ENCODE results near the gene WIPF1.

Gene WIPF1

DNA sequence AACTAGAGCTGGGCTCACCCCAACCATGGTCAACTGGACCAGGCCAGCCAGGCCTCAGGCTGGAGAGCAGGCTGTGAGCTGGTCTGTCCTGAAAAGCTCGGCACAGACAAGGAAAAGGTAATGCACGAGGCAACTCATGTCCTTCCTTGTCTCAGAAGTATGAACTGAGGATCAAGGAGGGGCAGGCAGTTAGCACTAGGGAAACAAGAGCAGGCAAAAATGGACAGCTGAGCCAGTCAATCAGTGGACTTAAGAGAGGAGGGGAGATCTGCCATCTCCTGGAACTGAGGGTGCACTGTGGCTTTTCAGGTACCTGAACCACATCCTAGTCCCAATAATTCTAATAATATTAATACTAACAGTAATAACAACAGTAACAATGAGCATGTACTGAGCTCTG is 20.6 kb upstream of the WIPF1 start:
- no peak for DNase-seq (ENCODE audit: low spot score)

DNA sequence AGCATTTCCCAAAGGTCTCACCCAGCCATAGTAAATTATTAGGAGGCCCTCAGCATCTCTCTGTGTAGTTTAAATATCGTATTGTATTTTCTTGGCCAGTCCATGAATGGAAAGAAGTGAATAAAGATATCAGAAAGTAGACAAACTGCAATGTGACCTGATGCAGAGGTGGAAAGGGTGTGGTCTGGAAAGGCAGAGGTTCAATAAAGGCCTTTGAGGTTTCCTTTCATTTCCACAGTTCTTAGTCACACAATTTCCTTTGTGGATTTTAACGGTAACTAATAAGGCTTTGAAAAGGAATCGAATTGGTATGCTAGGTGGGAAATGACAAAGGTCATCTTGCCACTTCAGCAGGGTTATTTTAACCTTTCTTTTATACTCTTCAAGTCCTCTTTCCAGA is 20.1 kb upstream of the WIPF1 start:
- no peak for DNase-seq (ENCODE audit: low spot score)

DNA sequence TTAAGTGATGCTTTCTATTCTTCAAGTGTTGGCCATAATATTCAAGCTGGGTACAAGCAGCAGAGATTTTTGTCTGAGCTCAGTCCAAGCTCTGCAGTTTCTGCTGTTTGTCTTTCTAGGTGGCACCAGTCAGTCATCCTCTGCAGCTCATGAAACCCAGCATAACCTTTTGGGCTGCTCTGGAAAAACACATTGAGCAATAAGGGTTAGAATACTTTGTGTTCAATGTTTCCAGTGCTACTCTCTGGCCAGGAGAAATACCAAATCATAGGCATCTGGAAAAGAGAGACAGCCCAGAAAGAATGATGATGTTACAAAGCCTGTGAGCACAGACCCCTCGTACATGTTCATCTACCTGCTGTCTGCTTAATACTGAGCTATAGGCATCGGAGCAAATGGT is 19.5 kb upstream of the WIPF1 start:
- no peak for DNase-seq (ENCODE audit: low spot score)

DNA sequence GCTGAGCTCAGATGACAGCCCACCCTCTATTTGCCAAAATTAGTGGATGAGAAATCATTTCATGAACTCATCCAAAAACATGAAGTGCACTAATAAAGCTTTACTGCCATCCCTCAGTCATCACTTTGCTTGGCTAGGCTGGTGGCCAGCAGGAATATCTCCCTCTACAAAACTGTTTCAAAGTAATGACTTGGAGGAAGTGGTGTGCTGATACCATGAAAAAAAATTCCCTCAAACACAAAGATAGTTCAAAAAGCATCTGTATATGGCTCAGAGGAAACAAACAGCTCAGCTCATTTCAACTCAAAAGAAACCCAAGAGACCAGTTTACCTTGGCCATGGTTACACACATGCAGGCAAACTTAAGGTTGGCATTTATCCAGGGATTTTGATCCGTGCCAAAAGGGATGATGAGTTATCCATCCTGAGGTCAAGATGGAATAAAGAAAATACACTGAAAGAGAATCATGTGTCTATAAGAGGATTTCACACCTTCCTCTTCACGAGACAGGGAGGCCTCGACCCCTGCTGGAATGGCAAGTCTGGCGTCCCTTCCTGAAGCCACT is 18.4 kb upstream of the WIPF1 start:
- DNase-seq (ENCODE audit: low spot score) = no peak

DNA sequence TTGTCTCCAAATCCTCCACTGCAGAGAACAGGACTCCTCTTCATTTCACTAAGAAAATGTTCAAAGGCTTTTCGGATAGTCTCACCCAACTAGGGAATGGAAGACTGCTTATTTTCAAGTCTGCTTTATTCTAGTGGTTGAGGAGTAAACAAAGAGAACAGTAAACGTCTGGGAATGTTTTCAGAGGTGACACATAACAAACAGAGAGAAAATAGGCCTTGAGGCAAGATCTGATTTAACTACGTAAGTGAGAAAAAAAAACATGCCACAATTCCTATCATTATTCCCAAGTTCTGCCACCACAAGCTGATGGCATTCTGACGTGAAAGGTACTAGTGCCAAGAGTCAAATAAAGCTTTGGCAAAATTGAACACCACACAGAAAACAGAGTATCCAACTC is 16.7 kb upstream of the WIPF1 start:
- no peak for DNase-seq (ENCODE audit: low spot score)

DNA sequence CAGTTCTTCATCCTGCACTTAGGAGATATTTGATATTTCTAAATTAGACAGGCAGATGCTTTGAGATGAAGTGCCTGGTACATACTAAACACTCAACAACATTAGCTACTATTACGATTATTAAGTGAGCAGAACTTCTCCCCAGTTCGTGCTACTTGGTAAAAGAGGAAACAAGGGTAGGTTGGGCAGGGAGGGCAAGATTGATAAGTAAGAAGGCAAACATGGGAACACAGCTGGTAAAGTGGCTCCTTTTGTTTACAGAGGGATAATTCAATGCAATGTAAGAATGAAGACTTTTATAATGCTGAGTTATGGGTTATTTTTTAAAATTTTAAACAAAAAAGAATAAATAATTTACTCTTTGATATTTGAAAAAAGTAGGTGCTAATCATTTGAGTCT is 15.9 kb upstream of the WIPF1 start:
- no peak for DNase-seq (ENCODE audit: low spot score)

DNA sequence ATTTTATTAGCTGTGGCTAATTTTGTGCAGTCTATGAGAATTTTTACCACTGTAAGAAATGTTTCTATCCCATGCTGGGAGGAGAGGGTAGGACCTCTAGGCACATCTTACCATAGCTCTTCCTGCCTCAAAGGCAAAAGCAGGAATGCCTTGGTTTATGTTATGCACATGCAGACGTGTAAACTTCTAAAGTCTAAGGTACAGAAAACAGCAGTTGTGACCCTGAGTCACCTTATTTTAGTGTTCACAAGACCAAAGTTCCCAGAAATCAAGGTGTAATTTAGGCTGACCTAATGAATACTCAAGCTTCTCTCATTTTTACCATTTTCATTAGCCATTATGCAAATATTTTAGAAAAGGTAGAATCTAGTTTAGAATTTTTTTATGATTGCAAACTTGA is 15.4 kb upstream of the WIPF1 start:
- DNase-seq (ENCODE audit: low spot score) = no peak

DNA sequence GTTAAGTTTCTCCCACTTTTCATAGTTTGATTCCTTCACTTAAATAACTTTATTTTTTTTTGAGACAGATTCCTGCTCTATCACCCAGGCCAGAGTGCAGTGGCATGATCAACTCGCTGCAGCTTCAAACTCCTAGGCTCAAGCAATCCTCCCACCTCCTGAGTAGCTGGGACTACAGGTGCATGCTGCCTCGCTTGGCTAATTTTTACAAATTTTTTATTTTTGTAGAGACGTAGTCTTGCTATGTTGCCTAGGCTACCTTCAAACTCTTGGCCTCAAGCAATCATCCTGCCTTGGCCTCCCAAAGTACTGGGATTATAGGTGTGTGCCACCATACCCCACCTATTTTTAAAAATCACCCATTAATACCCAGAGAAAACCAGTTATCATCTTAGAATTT is 14.2 kb upstream of the WIPF1 start:
- no peak for DNase-seq (ENCODE audit: low spot score)

DNA sequence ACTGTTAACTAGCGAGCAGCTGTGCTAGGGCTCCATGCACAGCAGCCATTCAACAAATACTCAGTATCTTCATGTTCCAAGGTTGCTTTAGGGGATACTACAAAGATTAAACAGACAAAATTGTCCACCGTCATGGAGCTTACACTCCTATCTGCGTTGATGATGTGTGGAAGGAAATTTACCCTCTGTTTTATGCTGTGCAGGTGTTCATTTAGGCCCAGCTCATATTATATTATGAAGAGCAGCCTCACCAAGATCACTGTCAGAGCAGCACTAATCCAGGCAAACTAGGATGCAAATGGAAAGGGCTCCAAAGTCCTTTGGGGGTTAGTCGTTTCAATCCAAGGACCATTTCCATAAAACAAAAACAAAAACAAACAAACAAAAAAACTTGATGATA is 13.4 kb upstream of the WIPF1 start:
- no peak for DNase-seq (ENCODE audit: low spot score)

DNA sequence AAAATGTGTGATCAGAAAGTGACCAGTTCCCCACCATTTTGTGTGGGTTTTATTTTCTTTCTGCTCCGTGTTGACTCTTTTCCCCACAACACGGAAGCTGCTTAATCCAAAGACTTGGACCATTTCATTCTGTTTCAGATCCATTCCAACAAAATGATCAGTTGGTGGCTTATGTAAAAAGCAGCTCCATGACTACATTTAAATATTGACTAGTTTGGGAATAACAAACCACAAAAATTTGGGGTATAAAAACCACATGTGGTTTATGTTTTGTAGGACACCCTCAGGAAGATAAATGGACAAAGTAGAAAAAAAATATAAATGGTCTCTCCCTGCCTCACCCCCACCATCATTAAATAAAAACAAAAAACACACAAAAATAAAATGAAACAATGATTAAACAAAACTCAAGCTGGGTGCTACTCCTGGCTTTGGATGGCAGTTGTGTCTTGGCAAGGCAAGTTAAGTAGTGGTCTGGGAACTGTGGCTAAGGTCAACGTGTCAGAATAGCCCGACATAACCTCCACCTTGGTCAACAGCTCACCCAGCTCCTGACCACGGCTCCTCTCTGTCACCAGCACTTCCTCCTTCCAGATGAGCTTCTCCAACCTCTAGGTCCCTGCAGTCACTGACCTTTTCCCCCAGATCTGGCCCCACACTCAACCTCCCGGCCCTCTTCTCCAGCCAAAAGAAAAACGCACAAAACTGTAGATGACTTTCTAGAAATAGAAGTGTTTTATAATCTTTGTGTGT is 12.8 kb upstream of the WIPF1 start:
- no peak for DNase-seq (ENCODE audit: low spot score)

DNA sequence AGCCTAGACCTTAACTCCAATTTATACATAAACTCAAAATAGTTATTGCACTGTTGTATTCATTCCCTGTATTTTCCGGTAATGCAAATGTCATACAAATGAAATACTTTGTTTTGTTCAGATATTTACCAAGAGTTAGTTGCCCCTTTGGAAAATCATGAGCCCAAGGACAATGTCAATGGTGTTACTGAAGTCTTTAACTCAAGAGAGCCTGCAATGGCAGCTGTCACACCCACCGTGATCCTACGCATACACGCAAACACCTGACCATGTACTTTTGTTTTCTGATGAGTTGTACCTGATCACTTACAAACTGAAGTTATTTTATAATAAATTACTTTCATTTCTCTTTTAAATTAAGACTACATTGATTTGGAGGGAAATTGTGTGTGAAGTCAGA is 11.7 kb upstream of the WIPF1 start:
- no peak for DNase-seq (ENCODE audit: low spot score)

DNA sequence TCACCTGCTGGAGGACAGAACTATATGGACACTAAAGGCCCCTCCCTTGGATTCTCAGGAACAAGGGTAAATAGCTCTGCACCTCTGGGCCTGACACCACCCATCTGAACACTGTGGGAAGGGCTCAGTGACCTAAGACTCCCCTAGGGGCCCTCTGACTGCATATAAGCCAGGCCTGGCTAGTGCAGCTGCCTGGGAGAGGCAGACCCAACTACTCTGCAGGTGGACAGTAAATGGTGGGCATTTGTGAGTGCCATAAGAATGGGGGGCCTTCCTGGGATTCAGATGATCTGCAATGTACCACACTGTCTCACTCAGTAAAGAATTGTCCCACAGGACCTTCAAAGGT is 11.2 kb upstream of the WIPF1 start:
- DNase-seq (ENCODE audit: low spot score) = no peak

DNA sequence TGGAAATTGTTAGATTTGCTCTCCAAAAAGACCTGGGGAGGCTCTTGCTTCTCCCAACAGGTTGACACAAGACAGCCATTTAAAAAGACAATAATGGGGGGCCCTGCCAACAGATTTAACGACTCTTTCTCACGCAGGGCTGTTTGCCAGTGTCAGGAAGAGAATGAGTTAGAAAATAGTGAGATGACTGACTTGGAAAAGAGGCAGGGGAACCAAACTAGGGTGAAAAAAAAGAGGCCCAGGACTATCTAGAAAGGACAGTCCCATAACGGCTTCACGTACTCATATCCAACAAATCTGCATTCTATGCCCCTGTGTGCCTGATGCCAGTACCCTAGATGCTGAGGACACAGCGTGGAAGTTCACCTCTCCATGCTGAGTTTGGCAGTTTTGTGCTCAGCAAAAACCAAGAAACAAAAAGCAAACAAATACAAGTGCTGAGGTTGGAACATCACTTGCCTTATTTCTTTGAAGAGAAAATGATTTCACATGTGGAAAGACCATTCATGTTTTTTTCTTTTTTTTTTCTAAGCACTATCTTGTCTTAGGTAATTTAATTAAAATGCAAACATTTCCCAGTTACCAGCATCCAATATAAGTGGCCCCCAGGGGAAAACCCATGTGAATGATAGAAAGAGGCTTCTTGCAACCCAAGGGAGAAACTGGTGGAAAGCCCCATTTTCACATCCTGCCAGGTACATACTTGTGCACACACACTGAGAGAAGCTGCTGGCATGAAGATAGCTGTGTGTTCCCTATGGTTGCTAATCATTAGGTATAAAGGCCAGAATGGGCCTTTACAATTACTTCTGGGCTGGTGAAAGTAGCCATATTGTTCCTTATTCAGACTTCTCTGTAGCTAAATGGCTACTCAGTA is 10.6 kb upstream of the WIPF1 start:
- DNase-seq (ENCODE audit: low spot score) = no peak

DNA sequence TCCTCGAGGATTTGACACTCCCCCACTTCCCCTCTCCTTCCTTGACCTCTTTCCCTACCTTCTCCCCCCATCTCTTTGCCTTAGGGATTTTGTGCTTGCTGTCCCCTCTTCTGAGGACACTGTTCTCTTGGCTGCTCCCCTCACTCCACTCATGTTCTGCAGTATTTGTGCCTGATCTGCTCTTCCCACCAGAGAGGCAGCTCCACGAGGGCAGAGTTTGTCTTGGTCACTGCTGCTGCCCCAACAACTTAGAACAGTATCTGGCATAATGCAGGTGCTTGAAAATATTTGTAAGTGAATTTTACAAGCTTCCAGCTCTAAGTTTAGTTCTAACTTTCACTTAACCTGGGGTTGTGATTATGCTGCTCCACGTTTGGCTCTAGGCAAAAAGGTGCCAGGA is 10.0 kb upstream of the WIPF1 start:
- DNase-seq (ENCODE audit: low spot score) = no peak

DNA sequence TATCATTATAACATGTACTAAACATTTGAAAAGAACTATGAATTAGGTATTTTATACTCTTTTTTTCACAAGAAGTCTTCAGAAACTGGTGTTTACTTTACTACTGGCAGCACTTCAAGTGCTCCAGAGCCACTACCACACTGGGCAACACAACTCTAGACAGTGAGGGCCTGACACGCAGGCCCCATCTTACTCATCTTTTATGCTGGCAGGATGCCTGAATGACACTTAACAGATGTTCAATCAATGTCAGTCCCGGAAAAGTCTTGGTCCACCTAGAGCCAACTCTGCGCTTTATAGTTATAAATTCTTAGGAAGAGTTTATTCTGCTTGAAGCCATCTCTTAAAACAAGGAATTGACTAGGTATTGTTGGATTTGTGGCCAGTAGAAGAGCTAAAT is 8.7 kb upstream of the WIPF1 start:
- peak; percentile 50 for DNase-seq (ENCODE audit: low spot score)

DNA sequence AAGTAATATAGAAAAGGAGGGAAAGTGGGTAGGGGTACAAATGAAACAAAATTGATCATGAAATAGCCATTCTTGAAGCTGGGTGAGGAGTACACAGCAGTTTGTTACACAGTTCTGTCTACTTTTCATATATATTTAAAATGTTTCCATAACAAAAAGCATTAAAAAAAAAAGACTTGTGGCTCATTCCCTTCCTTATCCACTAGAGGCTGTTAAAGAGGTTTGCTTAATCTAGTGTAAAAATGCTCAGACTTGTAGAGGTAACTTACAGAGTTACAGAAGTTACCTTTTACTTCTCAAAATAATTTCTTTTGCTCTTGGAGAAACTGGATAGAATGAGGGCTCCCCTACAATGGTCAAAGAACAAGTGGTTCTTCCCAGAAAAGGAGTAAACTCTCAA is 8.1 kb upstream of the WIPF1 start:
- DNase-seq (ENCODE audit: low spot score) = no peak

DNA sequence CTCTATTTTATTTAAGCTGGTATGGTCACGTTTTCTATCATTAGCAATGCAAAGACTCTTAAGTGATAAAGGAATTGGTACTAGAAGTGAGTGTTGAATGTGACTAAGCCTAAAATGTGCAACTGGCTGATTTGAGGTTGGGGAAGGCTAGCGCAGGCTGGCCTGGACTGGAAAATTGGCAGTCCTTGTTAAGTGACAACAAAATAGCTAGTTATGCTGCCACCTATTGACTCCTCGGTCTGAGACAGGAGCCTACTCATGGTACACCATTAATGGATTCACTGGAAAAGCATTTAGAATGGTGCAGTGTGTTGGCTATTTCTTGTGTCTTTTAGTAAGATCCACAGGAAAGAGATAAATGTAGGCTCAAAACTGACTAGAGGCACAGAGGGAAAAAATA is 5.7 kb upstream of the WIPF1 start:
- no peak for DNase-seq (ENCODE audit: low spot score)

DNA sequence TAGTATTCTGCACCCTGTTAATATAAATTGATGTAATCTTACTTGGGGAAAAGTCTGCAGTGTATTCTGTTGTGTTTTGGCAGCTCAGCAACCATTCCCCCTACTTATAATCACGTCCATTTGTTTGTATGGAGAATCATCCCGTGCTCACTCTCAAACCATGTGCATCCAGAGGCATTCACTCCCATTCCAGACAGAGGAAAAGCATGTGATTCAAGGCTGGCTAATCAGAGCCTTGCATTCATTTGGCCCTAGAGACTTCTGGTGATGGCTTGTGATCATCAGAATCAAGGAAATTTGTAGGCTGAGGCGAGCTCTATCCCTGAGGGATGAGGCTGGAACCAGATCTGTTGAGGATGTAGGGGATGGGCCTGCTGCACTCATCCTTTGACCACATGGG is 5.1 kb upstream of the WIPF1 start:
- DNase-seq (ENCODE audit: low spot score) = no peak

DNA sequence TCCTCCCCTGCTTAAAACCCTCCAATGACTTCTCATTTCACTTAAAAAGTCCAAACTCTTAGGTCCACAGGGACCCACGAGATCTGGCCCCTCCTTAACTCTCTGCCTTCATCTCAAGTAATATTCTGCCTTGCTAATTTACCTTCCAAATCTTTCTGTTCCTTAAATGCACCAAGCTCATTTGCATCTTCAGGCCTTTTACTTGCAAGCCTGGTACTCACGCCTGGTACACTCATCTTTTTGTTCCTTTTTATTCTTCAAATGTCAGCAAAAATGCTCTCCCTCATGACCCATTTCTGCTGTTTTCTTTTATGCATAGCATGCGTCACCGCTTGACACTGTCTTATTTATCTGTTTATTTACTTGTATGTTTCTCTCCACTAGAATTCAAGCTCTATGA is 2.7 kb upstream of the WIPF1 start:
- DNase-seq (ENCODE audit: low spot score) = no peak

DNA sequence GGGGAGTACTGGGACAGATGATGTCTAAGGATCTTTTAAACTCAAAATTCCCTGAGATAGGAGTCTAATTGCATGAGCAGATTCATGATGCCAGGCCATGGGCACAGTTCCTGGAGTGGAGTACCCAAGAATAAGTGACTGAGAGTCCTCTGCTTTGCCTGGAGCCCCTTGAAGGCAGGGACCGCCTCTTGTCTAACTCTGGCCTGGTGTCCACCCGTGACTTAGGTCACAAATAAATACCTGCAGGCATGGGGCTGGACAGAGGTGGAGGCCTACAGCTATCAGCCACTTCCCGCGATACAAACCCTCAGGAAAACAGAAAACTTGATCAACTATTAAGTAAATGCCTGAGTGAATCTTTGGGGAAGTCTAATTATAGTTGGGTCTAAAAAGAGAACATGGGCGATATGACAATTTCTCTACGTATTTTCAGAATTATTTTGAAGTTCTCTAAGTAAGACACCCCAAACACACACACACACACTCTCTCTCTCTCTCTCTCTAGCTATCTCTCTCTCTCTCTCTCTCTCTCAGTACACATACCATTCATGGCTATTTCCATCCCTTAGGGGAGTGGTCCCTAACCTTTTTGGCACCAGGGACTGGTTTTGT is 1.8 kb upstream of the WIPF1 start:
- no peak for DNase-seq (ENCODE audit: low spot score)

DNA sequence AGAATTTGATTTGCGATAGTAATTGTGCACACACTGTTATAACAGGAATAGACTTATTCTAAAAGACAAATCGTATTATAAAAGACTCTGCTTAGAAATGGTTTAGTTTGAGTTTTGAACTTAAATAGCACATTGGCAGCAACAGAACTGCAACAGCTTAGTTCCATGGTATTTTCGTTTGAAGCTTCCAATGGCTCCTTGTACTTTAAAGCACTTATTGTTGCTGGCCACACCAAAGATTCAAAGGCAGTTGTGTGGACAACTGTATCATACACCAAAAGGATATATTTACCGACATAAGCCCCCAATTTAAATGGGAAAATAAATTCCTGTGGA is 627 bp downstream of the WIPF1 start:
- DNase-seq (ENCODE audit: low spot score) = no peak

DNA sequence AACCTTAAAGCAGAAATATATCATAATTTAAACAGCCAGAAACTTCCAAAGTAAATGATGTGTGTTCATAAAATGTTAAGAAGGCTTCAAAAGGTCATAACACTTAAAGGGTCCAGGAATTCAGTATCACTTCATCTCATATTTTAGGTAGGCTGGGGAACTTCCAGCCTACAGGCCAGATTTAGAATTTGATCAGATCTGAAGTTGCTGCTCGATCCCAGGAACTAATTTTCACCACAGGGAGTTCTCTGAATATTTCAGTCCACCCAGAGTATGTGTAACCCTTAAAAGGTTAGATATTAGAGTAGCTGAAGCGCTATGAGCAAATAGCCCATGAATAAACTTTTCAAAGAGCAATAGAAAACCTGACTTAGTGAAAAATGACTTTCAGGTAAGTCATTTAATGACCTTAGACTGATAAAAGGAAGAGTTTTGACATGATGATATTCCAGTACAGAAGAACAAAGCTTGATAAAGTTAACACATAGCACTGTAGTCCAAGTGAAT is 1.7 kb downstream of the WIPF1 start:
- DNase-seq (ENCODE audit: low spot score) = no peak

Data from hepatic stellate cell (primary cell).